DND-41 (cell line): ENCODE data around the gene ADAMTSL5.

Source experiments
- ATAC-seq: fragments of 200-7000 bp; cut with Tn5 transposase; 3 replicates; pipeline ENCODE4 v1.9.1; 2021; ENCODE audit warnings: low read depth; ENCODE audit not compliant: insufficient read depth
- DNase-seq: peaks from one replicate; pipeline ENCODE4 v3.0.0-alpha.2; 2020
- H2AFZ ChIP-seq: 2 replicates; pipeline ENCODE4 v1.6.0; 2012; ENCODE audit warnings: low read depth, low read length
- H3K27ac ChIP-seq: 2 replicates; pipeline ENCODE4 v1.5.1; 2012; ENCODE audit warnings: low read length, inconsistent platforms
- H3K27me3 ChIP-seq: fragments of 200-600 bp; sonication (generic); 2 replicates; pipeline ENCODE4 v1.6.0; 2012; ENCODE audit warnings: low read length, mild to moderate bottlenecking, inconsistent platforms; ENCODE audit not compliant: insufficient read depth, poor library complexity
- H3K36me3 ChIP-seq: 2 replicates; pipeline ENCODE4 v1.5.1; 2012; ENCODE audit warnings: low read length, inconsistent platforms; ENCODE audit not compliant: insufficient read depth
- H3K4me1 ChIP-seq: 2 replicates; pipeline ENCODE4 v1.5.1; 2012; ENCODE audit warnings: mild to moderate bottlenecking, low read length; ENCODE audit not compliant: insufficient read depth
- H3K4me2 ChIP-seq: 2 replicates; pipeline ENCODE4 v1.6.0; 2012; ENCODE audit warnings: mild to moderate bottlenecking, moderate library complexity, low read length, inconsistent platforms; ENCODE audit not compliant: insufficient read depth
- H3K4me3 ChIP-seq, 2 experiments: fragments of 200-600 bp in 1 of 2; shearing (Covaris generic) in 1 of 2; 2 replicates each; pipeline ENCODE4 v1.5.1; 2012 to 2016; ENCODE audit warnings: inconsistent platforms in 2 of 2, low read length in 2 of 2, mild to moderate bottlenecking in 2 of 2, low read depth in 1 of 2, moderate library complexity in 1 of 2
- H3K79me2 ChIP-seq: 2 replicates; pipeline ENCODE4 v1.6.0; 2012; ENCODE audit warnings: low read length, inconsistent platforms; ENCODE audit not compliant: insufficient read depth
- H3K9ac ChIP-seq: 2 replicates; pipeline ENCODE4 v1.6.0; 2012; ENCODE audit warnings: low read depth, mild to moderate bottlenecking, inconsistent platforms, low read length, moderate library complexity
- H3K9me3 ChIP-seq: 2 replicates; pipeline ENCODE4 v1.5.1; 2012; ENCODE audit warnings: low read length, moderate library complexity, mild to moderate bottlenecking, inconsistent platforms; ENCODE audit not compliant: insufficient read depth, severe bottlenecking
- H4K20me1 ChIP-seq: 2 replicates; pipeline ENCODE4 v1.6.0; 2012; ENCODE audit warnings: low read length; ENCODE audit not compliant: insufficient read depth
- EZH2 ChIP-seq: IDR thresholded peaks from 3 replicates; pipeline ENCODE4 v1.6.1; 2012; ENCODE audit warnings: borderline replicate concordance, low read depth, mild to moderate bottlenecking, moderate library complexity, low read length, inconsistent platforms; ENCODE audit not compliant: severe bottlenecking
- TF ChIP-seq, protein P1 (sequence below): IDR thresholded peaks from 2 replicates; pipeline ENCODE4 v1.5.1; 2012; ENCODE audit warnings: borderline replicate concordance, low read length, moderate library complexity, mild to moderate bottlenecking; ENCODE audit not compliant: poor library complexity, severe bottlenecking; ENCODE audit errors: extremely low read depth

Gene ADAMTSL5

DNA sequence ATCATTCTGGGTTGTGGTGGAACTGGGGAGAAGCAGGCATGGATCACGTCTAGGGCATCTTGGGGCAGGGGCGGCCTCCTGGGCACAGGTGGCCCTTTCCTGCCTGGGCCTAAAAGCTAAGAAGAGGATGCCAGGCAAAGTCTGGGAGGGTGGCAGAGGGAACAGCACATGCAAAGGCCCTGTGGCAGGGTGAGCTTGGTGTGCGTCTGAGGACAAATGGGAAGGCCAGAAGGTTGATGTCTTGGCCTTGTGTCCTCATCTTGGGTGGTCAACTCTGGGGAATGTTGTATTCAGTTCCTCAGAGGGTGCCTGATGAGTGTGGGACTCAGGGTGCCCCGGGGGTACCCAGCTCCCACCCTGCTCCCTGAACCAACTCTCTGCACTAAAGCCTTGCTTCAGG lies 5.7 kb upstream of the ADAMTSL5 start:
- Histone ChIP-seq H3K36me3 (no peaks in the 10 kb centered on the region), H3K27ac (no peak overlapping the region), H3K4me1 (no peaks in the 10 kb centered on the region), H3K9ac (no peak overlapping the region), H3K9me3 (no peaks in the 10 kb centered on the region), H2AFZ (no peak overlapping the region), H3K79me2 (no peaks in the 10 kb centered on the region), H4K20me1 (no peaks in the 10 kb centered on the region; the same call in 1 of the 2 replicates), H3K4me3 (no peak overlapping the region), H3K4me2 (no peak overlapping the region), H3K27me3 (no peaks in the 10 kb centered on the region)
- ATAC-seq (no peak), DNase-seq (no peak)
- no peak for TF ChIP-seq EZH2
- TF ChIP-seq, protein P1, sequence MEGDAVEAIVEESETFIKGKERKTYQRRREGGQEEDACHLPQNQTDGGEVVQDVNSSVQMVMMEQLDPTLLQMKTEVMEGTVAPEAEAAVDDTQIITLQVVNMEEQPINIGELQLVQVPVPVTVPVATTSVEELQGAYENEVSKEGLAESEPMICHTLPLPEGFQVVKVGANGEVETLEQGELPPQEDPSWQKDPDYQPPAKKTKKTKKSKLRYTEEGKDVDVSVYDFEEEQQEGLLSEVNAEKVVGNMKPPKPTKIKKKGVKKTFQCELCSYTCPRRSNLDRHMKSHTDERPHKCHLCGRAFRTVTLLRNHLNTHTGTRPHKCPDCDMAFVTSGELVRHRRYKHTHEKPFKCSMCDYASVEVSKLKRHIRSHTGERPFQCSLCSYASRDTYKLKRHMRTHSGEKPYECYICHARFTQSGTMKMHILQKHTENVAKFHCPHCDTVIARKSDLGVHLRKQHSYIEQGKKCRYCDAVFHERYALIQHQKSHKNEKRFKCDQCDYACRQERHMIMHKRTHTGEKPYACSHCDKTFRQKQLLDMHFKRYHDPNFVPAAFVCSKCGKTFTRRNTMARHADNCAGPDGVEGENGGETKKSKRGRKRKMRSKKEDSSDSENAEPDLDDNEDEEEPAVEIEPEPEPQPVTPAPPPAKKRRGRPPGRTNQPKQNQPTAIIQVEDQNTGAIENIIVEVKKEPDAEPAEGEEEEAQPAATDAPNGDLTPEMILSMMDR, result no peak

DNA sequence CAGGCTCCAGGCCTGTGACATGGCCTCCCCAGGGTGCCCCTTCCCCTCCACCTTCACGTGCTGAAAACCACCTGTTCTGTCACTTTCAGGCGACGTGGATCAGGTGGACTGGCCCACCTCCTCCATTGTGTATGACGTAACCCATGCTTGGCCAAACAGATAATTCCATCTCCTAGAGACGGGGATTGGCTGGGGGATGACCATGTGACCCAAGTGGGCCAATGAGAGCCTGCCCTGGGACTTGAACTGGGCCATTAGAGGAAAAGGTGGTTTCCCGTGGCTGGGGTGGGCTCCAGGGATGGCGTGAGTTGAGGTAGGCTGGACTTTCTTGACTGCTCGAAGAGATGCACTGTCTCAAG lies 3.6 kb upstream of the ADAMTSL5 start:
- DNase-seq (no peak), ATAC-seq (no peak)
- no peak overlapping the region for H3K27ac ChIP-seq
- no peaks in the 10 kb centered on the region for H3K4me1 ChIP-seq
- H3K27me3 ChIP-seq, result no peaks in the 10 kb centered on the region
- no peaks in the 10 kb centered on the region for H3K79me2 ChIP-seq
- H4K20me1 ChIP-seq, result no peaks in the 10 kb centered on the region; the same call in 1 of the 2 replicates
- no peaks in the 10 kb centered on the region for H3K9me3 ChIP-seq
- H3K4me3 ChIP-seq, result no peak overlapping the region
- H3K9ac ChIP-seq, result no peak overlapping the region
- no peaks in the 10 kb centered on the region for H3K36me3 ChIP-seq
- TF ChIP-seq, protein P1, result no peak
- no peak for TF ChIP-seq EZH2
- no peak overlapping the region for H3K4me2 ChIP-seq
- no peak overlapping the region for H2AFZ ChIP-seq

DNA sequence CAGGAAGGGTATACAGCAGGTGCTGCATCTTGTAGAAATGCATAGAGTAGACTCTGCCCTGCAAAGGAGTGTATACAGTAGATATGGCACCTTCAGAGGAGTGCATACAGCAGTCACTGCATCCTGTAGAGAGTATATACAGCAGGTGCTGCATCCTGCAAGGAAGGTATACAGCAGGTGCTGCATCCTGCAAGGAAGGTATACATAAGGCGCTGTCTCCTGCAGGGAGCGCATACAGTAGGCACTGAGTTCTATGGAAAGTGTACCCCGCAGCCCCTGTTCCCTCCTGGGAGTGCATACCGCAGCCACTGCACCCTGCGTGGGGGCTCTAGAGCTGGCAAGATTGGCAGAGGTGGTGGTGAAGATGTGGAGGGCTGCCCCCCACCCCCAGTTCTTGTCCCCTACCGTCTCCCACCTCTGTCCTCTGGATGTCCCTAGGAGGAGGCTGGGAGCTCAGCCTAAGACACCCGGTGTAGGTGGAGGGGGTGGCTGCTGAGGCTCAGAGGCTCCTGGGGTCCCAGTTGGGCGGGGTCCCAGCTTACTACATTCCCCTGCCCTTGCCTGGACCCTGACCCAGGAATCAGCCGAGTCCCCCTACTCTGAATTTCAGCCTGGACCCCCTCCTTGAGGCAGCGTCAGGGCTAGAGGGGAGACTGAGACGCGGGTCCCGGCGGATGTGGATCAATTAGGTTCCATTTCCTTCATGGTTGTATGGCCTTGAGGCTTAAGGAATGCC lies 2.3 kb upstream of the ADAMTSL5 start:
- no peak overlapping the region for H3K27ac ChIP-seq
- no peak overlapping the region for H3K4me2 ChIP-seq
- H3K27me3 ChIP-seq, result no peaks in the 10 kb centered on the region
- H4K20me1 ChIP-seq, result no peaks in the 10 kb centered on the region; the same call in 1 of the 2 replicates
- DNase-seq (no peak), ATAC-seq (no peak)
- no peak overlapping the region for H3K4me3 ChIP-seq
- H3K4me1 ChIP-seq, result no peaks in the 10 kb centered on the region
- no peak for TF ChIP-seq EZH2
- TF ChIP-seq, protein P1, result no peak
- H3K36me3 ChIP-seq, result no peaks in the 10 kb centered on the region
- no peak overlapping the region for H2AFZ ChIP-seq
- no peak overlapping the region for H3K9ac ChIP-seq
- H3K9me3 ChIP-seq, result no peaks in the 10 kb centered on the region
- no peaks in the 10 kb centered on the region for H3K79me2 ChIP-seq

DNA sequence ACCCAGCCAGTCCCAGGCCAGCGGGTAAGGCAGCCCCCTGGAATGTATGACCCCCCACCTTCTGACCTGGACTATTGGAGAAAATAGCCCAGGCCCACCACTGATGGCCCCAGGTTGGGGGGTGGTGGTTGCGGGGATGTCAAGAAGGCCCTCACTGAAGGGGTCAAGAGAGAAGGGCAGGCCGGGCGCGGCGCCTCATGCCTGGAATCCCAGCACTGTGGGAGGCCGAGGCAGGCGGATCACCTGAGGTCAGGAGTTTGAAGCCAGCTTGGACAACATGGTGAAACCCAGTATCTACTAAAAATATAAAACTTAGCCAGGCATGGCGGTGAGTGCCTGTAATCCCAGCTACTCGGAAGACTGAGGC lies 1.5 kb upstream of the ADAMTSL5 start:
- H3K27ac ChIP-seq, result no peak overlapping the region
- no peaks in the 10 kb centered on the region for H3K27me3 ChIP-seq
- no peak for TF ChIP-seq EZH2
- TF ChIP-seq, protein P1, result no peak
- no peaks in the 10 kb centered on the region for H3K4me1 ChIP-seq
- H4K20me1 ChIP-seq, result no peaks in the 10 kb centered on the region; the same call in 1 of the 2 replicates
- no peak overlapping the region for H3K4me3 ChIP-seq
- no peaks in the 10 kb centered on the region for H3K36me3 ChIP-seq
- no peaks in the 10 kb centered on the region for H3K9me3 ChIP-seq
- no peaks in the 10 kb centered on the region for H3K79me2 ChIP-seq
- no peak overlapping the region for H3K4me2 ChIP-seq
- ATAC-seq, result no peak
- no peak overlapping the region for H3K9ac ChIP-seq
- H2AFZ ChIP-seq, result no peak overlapping the region
- no peak for DNase-seq
